Pericardium fibroblast (primary cell): Measurements from ENCODE around the gene GLMP. TPM values are rescaled to one million over a fixed set of nuclear protein-coding genes. Genes with fewer than 3 reads are reported as not detected.

Experiments used
- total RNA-seq: library from RNA; depleted of rRNA; stranded (reverse); fragments of >200 nt; gene quantifications from 2 replicates; pipeline ENCODE4 v1.2.3, GENCODE V29; 2015

GLMP gene, protein sequence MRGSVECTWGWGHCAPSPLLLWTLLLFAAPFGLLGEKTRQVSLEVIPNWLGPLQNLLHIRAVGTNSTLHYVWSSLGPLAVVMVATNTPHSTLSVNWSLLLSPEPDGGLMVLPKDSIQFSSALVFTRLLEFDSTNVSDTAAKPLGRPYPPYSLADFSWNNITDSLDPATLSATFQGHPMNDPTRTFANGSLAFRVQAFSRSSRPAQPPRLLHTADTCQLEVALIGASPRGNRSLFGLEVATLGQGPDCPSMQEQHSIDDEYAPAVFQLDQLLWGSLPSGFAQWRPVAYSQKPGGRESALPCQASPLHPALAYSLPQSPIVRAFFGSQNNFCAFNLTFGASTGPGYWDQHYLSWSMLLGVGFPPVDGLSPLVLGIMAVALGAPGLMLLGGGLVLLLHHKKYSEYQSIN
- total RNA-seq: 87.5 and 108 TPM in 2 replicates

DNA sequence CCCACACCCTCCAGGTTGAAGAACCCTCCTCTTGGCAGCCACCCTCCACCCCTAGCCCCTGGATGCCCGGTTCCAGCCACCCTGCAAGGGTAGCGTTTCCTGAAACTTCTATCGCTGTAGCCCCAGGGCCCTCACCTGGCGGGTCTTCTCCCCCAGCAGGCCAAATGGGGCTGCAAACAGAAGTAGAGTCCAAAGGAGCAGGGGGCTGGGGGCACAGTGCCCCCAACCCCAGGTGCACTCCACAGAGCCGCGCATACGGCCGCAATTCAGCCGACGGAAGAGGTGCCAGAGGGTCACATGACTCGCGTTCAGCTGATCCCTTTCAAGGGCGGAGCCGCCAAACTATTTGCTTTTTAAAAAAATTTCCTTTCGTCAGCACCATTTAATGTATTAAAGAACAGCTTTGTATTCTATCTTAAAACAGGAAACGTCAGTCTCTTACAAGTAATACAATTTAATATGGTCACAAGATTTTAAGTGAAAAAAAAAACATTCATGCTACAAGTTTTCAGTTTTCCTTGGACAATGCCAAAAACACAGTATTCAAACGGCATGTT, at the start of gene GLMP:
Gene GLMP, minus strand, starts transcription at position 289 of the 557 bp plus-strand sequence. Its CDS starts 34 bp downstream, at position 255.

DNA sequence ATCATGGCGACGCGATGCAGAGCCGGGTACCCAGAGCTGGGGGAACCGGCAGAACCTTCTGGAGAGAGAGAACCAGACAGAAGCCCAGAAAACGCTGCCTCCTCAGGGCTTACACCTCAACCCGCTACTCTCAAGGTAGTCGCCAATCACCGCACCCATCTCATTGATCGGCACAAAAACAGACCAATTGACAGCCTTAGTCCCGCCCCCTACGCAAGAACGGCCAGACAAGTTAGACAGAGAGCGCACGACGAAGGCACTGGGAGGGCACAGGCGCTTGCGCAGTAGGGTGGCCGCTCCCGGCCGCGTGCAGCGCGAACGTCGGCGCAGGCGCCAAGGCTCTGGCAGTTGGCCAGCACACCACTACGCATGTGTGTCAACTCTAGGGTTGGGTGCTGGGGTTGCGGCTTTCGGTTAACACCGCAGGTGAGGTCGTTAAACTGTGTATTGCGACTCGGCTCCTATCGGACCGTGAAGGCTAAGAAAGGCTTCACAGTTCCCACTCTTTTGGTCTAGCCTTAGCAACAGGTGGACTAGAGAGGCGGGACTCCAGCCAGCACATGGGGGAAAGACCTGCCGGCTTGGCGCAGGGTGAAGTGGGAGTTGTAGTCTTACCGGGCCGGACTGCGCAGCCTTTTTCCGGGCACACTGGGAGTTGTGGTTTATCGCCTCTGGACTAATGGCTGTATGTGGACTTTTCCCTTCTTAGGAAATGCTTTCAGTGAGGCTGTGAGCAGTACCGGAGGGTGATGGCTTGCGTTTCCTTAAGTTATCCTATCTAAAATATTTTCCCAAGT, 42.9 kb upstream of the GLMP start, which contains the start of the genes CCT3 and TSACC:
Gene CCT3, minus strand, starts transcription at position 113 of the 797 bp plus-strand sequence. Its CDS starts 108 bp downstream, at position 5.
Gene TSACC, plus strand, starts transcription at position 347 of the 797 bp plus-strand sequence. CDS start 1,232 bp downstream, outside the sequence.

DNA sequence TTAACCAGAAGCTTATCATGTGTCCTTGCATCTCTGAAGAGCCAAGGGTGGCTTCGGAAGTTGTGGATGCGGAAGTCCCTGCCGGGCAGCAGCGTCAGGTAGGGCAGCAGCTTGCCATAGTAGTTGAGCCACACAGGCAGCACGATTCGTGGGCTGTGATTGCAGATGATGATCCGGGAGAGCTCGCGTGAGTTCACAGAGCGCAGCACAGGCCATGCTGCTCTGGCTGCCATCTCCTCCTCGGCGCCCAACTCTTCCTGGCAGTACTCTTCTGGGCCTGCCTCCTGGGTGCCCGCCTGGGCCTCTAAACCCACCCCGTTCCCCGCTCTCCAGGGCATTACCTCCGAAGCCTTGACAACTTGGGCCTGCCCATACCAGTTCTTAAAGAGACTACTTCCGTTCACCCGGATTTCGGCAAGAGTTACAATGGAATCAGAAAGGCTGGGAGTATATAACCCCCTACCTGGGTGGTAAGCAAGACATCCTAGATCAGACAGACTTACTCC, 3.4 kb upstream of the GLMP start, which contains the start of gene VHLL:
Gene VHLL, minus strand, starts transcription at position 456 of the 506 bp plus-strand sequence. Its CDS starts 118 bp downstream, at position 338.

DNA sequence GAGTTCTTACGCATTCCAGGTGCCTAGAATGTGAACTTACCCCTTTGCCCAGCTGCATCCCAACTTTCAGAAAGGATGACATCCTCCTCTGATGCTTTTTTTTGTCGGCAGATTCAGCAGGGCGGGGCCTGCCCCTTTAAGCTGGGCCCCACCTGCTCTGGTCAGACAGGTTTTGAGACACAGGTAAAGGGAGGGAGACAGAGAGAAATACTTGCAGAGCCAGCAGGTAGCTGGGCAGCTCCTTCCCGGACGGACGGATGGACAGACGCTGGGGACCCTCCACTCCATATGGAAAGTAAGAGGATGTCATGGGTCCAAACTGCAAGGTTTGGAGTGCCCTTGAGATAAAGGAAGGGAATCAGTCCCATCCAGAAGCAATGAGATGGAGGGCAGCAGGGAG, 11.4 kb downstream of the GLMP start, which contains the start of gene TMEM79:
Gene TMEM79, plus strand, starts transcription at position 214 of the 400 bp plus-strand sequence. CDS start 902 bp downstream, outside the sequence.

DNA sequence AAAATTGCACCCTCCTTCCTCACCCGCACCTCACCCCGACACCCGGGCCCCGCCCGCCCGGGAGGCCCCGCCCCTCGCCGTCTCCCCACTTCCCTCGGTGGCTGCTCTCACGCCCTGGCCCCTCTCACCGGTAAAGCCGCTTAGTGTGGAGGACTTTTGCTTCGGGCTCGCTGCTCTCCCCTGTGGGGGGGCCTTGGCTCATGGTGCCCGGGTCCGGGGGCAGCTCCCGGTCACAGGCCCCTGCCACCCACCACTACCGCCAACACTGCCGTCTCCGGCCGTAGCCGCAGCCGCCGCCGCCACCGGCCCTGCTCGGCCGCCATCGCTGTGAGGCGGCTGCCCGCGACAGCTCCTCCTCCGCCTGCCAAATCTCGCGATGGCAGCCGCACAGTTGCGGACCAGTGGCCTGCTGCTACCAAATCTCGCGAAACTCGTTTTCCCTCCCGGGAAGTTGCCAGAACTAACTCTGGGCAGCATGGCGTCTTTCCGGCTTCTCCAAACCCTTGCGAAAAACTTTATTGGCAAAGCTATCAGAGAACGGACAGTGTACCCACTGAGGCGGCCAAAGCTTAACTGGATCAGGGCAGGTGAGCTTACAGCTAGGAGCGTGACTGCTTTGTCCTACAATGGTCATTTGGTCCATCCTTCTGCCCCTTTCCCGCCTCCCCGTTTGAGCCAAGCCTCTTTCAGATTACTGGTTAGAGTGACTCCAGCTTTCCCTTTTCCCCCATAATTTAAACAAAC, 12.8 kb downstream of the GLMP start, which contains the start of gene SMG5:
Gene SMG5, minus strand, starts transcription at position 347 of the 744 bp plus-strand sequence. Its CDS starts 145 bp downstream, at position 202.

DNA sequence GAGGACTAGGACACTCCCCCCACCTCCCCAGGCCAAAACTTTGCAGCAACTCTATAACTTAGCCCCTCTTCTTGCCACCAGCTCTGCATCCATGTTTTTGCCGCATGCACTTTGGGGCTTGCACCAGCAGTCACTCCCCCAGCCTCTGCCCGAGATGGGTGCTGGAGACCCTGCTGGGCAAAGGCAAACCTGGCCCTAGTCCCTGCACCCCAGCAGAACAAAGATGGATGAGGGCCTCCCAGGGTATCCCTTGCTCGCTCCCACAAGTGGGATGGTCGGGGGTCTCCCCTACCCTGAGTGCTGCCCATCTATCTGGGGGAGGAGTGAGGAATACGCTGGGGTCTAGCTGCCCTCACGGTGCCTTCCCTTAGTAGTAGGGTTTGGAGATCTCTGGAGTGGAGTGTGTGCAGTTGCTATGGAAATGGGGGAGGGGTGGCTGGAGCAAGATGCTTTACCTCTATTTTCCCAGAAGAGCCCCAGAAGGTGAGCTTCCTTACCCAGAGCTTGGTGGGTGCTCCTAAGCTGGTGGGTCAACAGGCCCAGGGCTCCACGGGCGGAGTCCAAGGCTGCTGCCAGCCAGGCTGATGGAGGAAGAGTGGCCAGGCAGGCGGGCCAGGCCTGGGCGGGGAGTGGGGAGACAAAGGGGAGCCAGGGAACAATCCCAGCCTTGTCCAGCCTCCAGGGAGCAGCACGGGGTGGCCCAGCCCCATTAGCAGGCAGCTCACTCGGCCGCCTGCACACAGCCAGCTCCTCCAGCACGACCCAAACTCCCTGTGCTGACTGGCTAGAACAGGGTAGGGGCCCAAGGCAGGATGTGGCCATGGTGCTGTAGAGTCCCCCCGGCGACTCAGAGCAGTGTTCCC, 47.8 kb downstream of the GLMP start, which contains the start of gene PAQR6:
Gene PAQR6, minus strand, starts transcription at position 597 of the 863 bp plus-strand sequence. CDS start 1,325 bp downstream, outside the sequence.

Other genes starting within 250 kb of the GLMP start
- 9.8 and 12.6 TPM in 2 replicates for gene UBQLN4, start 241.9 kb downstream of the GLMP start, total RNA-seq
- 87.3 and 97.6 TPM in 2 replicates for gene LAMTOR2, start 240.9 kb downstream of the GLMP start, total RNA-seq
- not detected in 2 replicates for gene RAB25, start 234.5 kb downstream of the GLMP start, total RNA-seq
- 1.1 and 5.0 TPM in 2 replicates for gene MEX3A, start 213.2 kb downstream of the GLMP start, total RNA-seq
- 508 and 655 TPM in 2 replicates for gene LMNA, start 181.0 kb downstream of the GLMP start, total RNA-seq
- 0.47 and 1.6 TPM in 2 replicates for gene SEMA4A, start 142.1 kb downstream of the GLMP start, total RNA-seq
- gene SLC25A44, start 101.6 kb downstream of the GLMP start, total RNA-seq: 9.9 and 14.2 TPM in 2 replicates
- 42.0 and 46.9 TPM in 2 replicates for gene PMF1, start 82.7 kb downstream of the GLMP start, total RNA-seq
- not detected in 2 replicates for gene BGLAP, start 53.5 kb downstream of the GLMP start, total RNA-seq
- gene PAQR6, start 47.6 kb downstream of the GLMP start, total RNA-seq: 0.43 and 0.47 TPM in 2 replicates
- gene SMG5, start 12.9 kb downstream of the GLMP start, total RNA-seq: 33.3 and 39.1 TPM in 2 replicates
- gene TMEM79, start 11.4 kb downstream of the GLMP start, total RNA-seq: 1.5 and 3.1 TPM in 2 replicates
- not detected in 2 replicates for gene VHLL, start 3.6 kb upstream of the GLMP start, total RNA-seq
- gene CCT3, start 42.6 kb upstream of the GLMP start, total RNA-seq: 248 TPM in 2 replicates
- not detected in 2 replicates for gene TSACC, start 42.8 kb upstream of the GLMP start, total RNA-seq
- not detected in 2 replicates for gene RHBG, start 73.5 kb upstream of the GLMP start, total RNA-seq
- 15.8 and 27.2 TPM in 2 replicates for gene MEF2D, start 205.1 kb upstream of the GLMP start, total RNA-seq